ENCODE measurements around the gene LYSMD1.
A peak's percentile ranks its signal among the peaks of the same experiment; 100 is the strongest.
"Not testable (repeated sequence)": the region's sequence is repeated elsewhere in the genome, so short reads cannot be mapped to it uniquely, and the experiment has no call there.

LYSMD1 gene

DNA sequence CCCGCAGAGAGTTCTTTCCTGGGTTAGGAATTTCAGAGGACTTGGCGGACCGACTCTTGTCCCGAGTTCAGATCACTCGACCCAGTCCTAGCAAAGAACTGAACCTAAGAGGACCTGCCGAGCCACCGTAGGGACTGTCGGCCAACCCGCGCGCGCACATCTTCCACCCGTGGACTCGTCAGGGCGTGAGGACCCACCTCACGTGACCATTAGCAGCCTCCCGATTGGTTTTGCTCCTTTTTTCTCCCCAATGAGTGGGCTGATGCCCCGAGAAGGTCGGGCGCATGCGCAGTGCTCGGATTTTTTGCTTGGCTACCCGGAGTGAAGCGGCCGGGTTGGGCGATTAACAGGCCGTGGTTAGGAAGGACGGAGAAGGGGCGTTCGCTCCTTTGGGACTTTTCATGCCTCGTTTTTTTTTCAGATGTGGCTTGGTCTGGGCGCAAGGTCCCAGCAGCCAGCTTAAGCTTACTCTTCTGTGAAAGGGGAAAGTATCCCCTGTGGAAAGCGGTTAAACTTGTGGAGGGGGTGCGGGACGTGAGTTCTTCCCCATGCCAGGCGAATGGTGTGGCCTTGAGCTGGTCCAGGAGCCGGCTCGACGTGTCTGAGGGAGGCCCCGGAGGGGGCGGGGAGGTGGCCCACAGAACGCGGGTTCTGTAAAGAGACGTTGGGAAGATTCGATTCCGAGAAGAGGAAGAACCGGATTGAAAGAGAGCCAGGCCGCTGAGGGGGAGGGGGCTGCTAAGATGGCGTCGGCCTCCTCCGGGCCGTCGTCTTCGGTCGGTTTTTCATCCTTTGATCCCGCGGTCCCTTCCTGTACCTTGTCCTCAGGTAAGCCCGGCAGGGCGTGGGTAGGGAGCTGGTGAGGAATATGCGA, 32.8 kb upstream of the LYSMD1 start, which contains the start of gene PIP5K1A:
TSS of gene PIP5K1A (plus strand) at position 299 of the 874 bp plus-strand sequence. CDS start at position 744, 445 bp downstream.
- no peaks in the 10 kb centered on the region; the same call in 1 of the 2 replicates for H3F3A ChIP-seq (ENCODE audit: low read depth)
- H3K4me3 ChIP-seq (ENCODE audit: low read length, poor library complexity, severe bottlenecking), result peak within 1 kb of the TSS; percentile 86
- H3K4me1 ChIP-seq (ENCODE audit: insufficient read depth, low read length, poor library complexity, severe bottlenecking), result peaks cover 39% of the 10 kb centered on the region
- H3K27me3 ChIP-seq (ENCODE audit: insufficient read depth, low read length, poor library complexity, severe bottlenecking), result no peaks in the 10 kb centered on the region
- H3K9me2 ChIP-seq (replicated peaks; ENCODE audit: low read depth, low read length), result no peaks in the 10 kb centered on the region
- H3K9ac ChIP-seq (ENCODE audit: low read depth, low read length, poor library complexity, severe bottlenecking), result peak within 1 kb of the TSS; percentile 84
- peaks cover 50% of the 10 kb centered on the region for H3K79me2 ChIP-seq (ENCODE audit: insufficient read depth, low read length)
- H3K36me3 ChIP-seq (ENCODE audit: insufficient read depth, low read length), result peaks cover 4% of the 10 kb centered on the region; the same call in 1 of the 2 replicates
- H3K4me2 ChIP-seq (ENCODE audit: low read depth, low read length, poor library complexity, severe bottlenecking), result peak within 1 kb of the TSS; percentile 97
- peak within 1 kb of the TSS; percentile 98 for H2AFZ ChIP-seq (ENCODE audit: low read length)
- peaks cover 39% of the 10 kb centered on the region for H4K20me1 ChIP-seq (ENCODE audit: insufficient read depth, low read length, poor library complexity, severe bottlenecking)
- H3K9me3 ChIP-seq (ENCODE audit: insufficient read depth, low read depth, low read length), result no peaks in the 10 kb centered on the region
- TF ChIP-seq EZH2phosphoT487 (IDR thresholded peaks at IDR 0.05; ENCODE audit: borderline replicate concordance) (no peak), CTCF (conservative IDR thresholded peaks at IDR 0.05; ENCODE audit: low read length) (no peak)

DNA sequence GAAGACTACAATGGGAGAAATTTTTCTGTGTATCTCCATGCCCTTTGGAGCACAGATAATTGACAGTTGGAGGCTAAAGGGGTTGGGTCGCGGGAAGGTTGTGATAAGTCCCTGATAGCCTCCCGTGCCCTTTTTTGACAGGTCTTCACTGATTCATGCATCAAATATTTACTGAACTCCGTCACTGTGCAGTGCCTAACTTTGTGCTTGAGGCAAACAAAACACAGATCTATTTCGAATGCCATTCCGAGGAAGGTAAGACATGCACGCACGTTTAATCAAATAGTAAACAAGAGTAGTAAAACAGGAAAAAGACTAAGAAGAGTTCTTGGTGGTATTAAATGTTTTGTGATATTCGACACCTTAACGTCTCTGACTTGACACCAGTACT, 32.2 kb upstream of the LYSMD1 start:
- peaks cover 33% of the 10 kb centered on the region for H4K20me1 ChIP-seq (ENCODE audit: insufficient read depth, low read length, poor library complexity, severe bottlenecking)
- peaks cover 36% of the 10 kb centered on the region for H3K4me1 ChIP-seq (ENCODE audit: insufficient read depth, low read length, poor library complexity, severe bottlenecking)
- 0 out of 2 replicates have a peak, but pooled peaks cover under 1% of the 10 kb centered on the region for H3K36me3 ChIP-seq (ENCODE audit: insufficient read depth, low read length)
- no peaks in the 10 kb centered on the region; the same call in 1 of the 2 replicates for H3F3A ChIP-seq (ENCODE audit: low read depth)
- no peaks in the 10 kb centered on the region for H3K9me3 ChIP-seq (ENCODE audit: insufficient read depth, low read depth, low read length)
- H3K4me2 ChIP-seq (ENCODE audit: low read depth, low read length, poor library complexity, severe bottlenecking), result peak overlapping the region; percentile 97
- H3K4me3 ChIP-seq (ENCODE audit: low read length, poor library complexity, severe bottlenecking), result peak overlapping the region; percentile 86
- H3K9me2 ChIP-seq (replicated peaks; ENCODE audit: low read depth, low read length), result no peaks in the 10 kb centered on the region
- H3K9ac ChIP-seq (ENCODE audit: low read depth, low read length, poor library complexity, severe bottlenecking), result peak overlapping the region; percentile 84
- H3K27me3 ChIP-seq (ENCODE audit: insufficient read depth, low read length, poor library complexity, severe bottlenecking), result no peaks in the 10 kb centered on the region
- TF ChIP-seq CTCF (conservative IDR thresholded peaks at IDR 0.05; ENCODE audit: low read length), result no peak
- no peak for TF ChIP-seq EZH2phosphoT487 (IDR thresholded peaks at IDR 0.05; ENCODE audit: borderline replicate concordance)
- H3K79me2 ChIP-seq (ENCODE audit: insufficient read depth, low read length), result peaks cover 43% of the 10 kb centered on the region
- peak overlapping the region; percentile 98 for H2AFZ ChIP-seq (ENCODE audit: low read length)

GRCh38 chr1:151196292-151196800, 30.6 kb upstream of the LYSMD1 start:
- no peaks in the 10 kb centered on the region for H3K36me3 ChIP-seq (ENCODE audit: insufficient read depth, low read length)
- no peak overlapping the region for H3K9ac ChIP-seq (ENCODE audit: low read depth, low read length, poor library complexity, severe bottlenecking)
- H2AFZ ChIP-seq (ENCODE audit: low read length), result peak overlapping the region; percentile 74
- H3K4me2 ChIP-seq (ENCODE audit: low read depth, low read length, poor library complexity, severe bottlenecking), result peak overlapping the region; percentile 71
- H3F3A ChIP-seq (ENCODE audit: low read depth), result no peaks in the 10 kb centered on the region; the same call in 1 of the 2 replicates
- TF ChIP-seq CTCF (conservative IDR thresholded peaks at IDR 0.05; ENCODE audit: low read length), result peak; percentile 69
- TF ChIP-seq EZH2phosphoT487 (IDR thresholded peaks at IDR 0.05; ENCODE audit: borderline replicate concordance), result no peak
- H3K9me3 ChIP-seq (ENCODE audit: insufficient read depth, low read depth, low read length), result no peaks in the 10 kb centered on the region
- H3K4me1 ChIP-seq (ENCODE audit: insufficient read depth, low read length, poor library complexity, severe bottlenecking), result peaks cover 21% of the 10 kb centered on the region
- no peaks in the 10 kb centered on the region for H3K27me3 ChIP-seq (ENCODE audit: insufficient read depth, low read length, poor library complexity, severe bottlenecking)
- H3K79me2 ChIP-seq (ENCODE audit: insufficient read depth, low read length), result peaks cover 28% of the 10 kb centered on the region
- H3K4me3 ChIP-seq (ENCODE audit: low read length, poor library complexity, severe bottlenecking), result peak overlapping the region; percentile 60
- H3K9me2 ChIP-seq (replicated peaks; ENCODE audit: low read depth, low read length), result no peaks in the 10 kb centered on the region
- peaks cover 21% of the 10 kb centered on the region for H4K20me1 ChIP-seq (ENCODE audit: insufficient read depth, low read length, poor library complexity, severe bottlenecking)

GRCh38 chr1:151194894-151195594, 29.3 kb upstream of the LYSMD1 start:
- peaks cover 17% of the 10 kb centered on the region for H3K79me2 ChIP-seq (ENCODE audit: insufficient read depth, low read length)
- H3K27me3 ChIP-seq (ENCODE audit: insufficient read depth, low read length, poor library complexity, severe bottlenecking); H3K9me3 ChIP-seq (ENCODE audit: insufficient read depth, low read depth, low read length); H3K9me2 ChIP-seq (replicated peaks; ENCODE audit: low read depth, low read length); H3K4me3 ChIP-seq (ENCODE audit: low read length, poor library complexity, severe bottlenecking); H3F3A ChIP-seq (ENCODE audit: low read depth); H3K9ac ChIP-seq (ENCODE audit: low read depth, low read length, poor library complexity, severe bottlenecking); H3K4me2 ChIP-seq (ENCODE audit: low read depth, low read length, poor library complexity, severe bottlenecking); H2AFZ ChIP-seq (ENCODE audit: low read length); H3K36me3 ChIP-seq (ENCODE audit: insufficient read depth, low read length): not testable (repeated sequence)
- peaks cover 11% of the 10 kb centered on the region for H3K4me1 ChIP-seq (ENCODE audit: insufficient read depth, low read length, poor library complexity, severe bottlenecking)
- peaks cover 11% of the 10 kb centered on the region for H4K20me1 ChIP-seq (ENCODE audit: insufficient read depth, low read length, poor library complexity, severe bottlenecking)
